ENCODE data around the gene C1D. TPM values are rescaled to one million over a fixed set of nuclear protein-coding genes. Genes with fewer than 3 reads are reported as not detected.

Gene C1D
- polyA plus RNA-seq (2014; cell fraction: cytosol; rRNA removed) = 92.9 and 133 TPM in 2 replicates
- 52.6 and 67.8 TPM in 2 replicates for polyA plus RNA-seq (2014; cell fraction: nucleus; rRNA removed)

GRCh38 chr2:68062680-68063387, at the start of gene C1D:
C1D (minus strand) TSS chr2:68063004; CDS start chr2:68047310, 15,694 bp downstream.
- DNase-seq (ENCODE audit: low spot score) = peak; percentile 90

DNA sequence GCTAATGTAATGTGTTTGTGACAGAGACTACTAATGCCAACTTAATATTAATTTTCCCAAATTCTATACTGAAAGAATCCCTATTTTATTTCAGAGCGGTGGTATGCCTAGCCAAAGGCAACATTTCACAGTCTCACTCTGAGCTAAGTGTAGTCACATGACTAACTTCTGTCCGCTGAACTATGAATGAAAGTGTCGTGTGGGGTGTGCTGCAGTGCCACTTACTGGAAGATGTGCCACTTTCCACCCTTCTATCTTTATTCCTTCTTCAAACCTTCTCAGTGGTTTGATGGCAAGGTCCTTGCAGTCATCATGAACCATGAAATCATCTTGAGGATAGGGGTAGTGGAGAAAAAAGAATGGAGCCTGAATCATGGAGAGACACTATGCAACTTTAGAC, 47.3 kb upstream of the C1D start:
- DNase-seq (ENCODE audit: low spot score) = no peak

DNA sequence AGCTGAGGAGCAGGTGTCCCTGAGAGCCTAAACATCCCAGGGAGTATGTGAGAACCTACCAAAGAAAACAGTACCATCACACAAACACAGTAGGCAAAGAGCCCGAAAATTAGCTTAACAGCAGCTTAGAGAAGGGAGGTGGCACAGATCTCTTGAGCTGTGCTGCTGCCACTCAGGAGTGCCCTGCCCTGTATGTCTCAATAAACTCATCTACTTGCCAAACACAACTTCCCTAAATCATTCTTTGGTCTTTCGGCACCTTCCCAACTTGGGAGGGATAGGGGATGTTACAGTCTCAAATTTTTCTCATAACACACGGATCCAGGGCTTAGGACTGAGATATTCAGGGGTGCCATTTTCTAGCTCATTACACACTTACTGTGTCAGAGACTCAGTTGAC, 45.3 kb upstream of the C1D start:
- no peak for DNase-seq (ENCODE audit: low spot score)

DNA sequence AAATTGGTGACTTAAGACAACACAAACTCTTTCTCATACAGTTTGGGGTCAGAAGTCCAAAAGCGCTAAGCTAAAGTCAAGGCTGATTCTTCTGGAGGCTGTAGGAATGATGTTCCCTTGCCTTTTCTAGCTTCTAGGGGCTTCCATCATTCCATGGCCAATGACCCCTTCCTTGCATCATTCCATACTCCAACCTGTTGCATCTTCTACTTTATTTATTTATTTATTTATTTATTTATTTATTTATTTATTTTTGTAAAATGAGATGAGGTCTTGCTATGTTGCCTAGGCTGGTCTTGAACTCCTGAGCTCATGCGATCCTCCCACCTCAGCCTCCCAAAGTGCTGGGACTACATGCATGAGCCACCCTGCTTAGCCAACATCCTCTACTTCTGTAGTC, 44.7 kb upstream of the C1D start:
- no peak for DNase-seq (ENCODE audit: low spot score)

DNA sequence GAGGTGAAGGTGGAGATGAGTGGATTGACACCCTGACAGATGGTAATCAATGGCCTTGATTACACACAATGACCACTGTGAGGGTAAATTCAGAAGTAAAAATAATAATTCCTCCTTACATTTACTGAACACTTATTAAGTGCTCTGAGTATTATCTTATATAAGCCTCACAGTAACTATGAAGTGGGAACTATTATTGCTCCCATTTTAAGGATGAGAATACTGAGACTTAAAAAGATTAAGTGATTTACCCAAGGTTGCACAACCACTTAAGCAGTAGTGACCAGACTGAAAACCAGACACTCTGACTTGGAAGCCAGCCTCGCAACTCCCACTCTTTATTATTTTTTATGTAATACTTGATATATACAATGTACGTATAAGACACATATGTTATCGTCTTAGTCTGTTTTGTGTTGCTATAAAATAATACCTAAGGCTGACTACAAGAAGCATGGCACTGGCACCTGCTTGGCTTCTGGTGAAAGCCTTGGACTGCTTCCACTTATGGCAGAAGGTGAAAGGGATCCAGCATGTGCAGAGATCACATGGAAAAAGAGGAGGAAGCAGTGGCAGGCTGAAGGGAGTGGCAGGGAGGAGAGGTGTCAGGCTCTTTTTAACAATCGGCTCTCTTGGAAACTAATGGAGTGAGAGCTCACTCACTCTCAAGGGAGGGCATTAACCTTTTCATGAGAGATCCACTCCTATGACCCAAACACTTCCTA, 41.5 kb upstream of the C1D start:
- no peak for DNase-seq (ENCODE audit: low spot score)

DNA sequence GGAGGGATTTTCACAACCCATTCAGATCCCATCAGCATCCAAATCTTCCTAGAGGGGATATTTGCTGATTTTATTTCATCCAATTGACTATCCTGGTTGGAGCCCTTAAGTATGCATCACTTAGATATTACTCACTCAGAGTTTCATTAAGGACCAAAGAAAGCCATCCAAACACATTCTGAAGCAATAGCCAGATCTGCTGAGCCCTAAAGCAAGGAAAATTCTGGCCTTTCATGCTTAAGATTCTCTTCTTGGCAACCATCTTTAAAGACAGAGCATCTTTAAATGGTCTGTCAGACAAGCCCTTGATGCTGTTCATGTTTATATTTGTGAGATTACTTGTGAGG, 40.9 kb upstream of the C1D start:
- no peak for DNase-seq (ENCODE audit: low spot score)

GRCh38 chr2:68103030-68103708, 40.4 kb upstream of the C1D start:
- no peak for DNase-seq (ENCODE audit: low spot score)

DNA sequence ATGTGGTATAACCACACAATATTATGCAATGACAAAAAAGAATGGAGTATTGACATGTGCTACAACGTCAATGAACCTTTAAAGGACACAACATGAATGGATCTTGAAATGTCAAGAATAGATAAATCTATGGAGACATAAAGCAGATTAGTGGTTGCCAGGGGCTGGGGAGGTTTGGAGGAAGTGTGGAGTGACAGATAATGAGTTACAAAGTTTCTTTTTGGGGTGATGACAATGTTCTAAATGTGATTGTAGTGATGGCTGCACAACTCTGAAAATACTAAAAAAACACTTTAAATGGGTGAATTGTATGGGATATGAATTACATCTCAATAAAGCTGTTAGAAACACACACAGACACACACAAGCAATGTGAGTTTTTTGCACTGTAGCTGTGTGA, 37.4 kb upstream of the C1D start:
- DNase-seq (ENCODE audit: low spot score) = no peak

GRCh38 chr2:68099260-68099659, 36.5 kb upstream of the C1D start:
- no peak for DNase-seq (ENCODE audit: low spot score)

DNA sequence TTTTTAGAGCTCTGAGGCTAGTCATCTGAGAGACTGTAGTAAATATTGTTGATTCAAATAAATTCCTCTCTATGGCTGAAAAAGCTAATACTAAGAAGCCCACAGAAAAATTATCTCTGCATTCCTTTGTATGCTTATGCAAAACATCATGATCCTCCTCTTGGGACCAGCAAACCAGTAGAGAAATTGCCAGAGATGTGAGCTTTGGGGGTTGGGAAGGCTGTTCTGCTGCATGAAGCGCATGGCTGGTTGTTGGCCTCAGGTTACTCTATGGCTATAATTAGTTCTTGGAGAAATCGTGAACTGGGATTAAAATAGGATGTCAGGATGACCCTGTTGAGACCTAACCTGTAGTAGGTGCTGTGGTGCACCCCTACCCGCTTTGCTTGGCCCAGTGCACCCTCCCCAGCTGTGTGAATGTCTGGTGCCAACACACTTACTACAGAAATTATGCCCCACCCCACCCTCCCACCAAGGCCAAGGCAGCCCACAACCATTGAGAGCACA, 35.5 kb upstream of the C1D start:
- no peak for DNase-seq (ENCODE audit: low spot score)

- no peak for DNase-seq (ENCODE audit: low spot score)
Measured at GRCh38 chr2:68094111-68094510, 31.3 kb upstream of the C1D start.

DNA sequence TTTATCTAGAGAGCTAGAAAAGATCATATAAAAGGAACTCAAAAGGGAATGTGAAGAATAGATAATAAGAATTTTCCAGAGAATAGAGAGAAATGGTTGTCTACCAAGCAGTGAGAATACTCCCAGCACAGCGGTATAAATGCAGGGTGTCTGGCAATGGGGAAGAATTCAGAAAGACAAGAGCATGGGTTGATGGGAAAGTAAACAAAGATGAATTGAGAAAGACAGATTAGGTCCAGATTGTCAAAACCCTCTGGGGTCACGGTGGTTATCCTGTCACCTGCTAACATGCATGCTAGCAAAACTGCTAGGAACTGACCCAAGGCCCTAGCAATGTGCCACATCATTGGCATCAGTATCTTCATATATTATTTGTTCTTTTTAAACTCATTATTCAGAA, 30.8 kb upstream of the C1D start:
- no peak for DNase-seq (ENCODE audit: low spot score)

DNA sequence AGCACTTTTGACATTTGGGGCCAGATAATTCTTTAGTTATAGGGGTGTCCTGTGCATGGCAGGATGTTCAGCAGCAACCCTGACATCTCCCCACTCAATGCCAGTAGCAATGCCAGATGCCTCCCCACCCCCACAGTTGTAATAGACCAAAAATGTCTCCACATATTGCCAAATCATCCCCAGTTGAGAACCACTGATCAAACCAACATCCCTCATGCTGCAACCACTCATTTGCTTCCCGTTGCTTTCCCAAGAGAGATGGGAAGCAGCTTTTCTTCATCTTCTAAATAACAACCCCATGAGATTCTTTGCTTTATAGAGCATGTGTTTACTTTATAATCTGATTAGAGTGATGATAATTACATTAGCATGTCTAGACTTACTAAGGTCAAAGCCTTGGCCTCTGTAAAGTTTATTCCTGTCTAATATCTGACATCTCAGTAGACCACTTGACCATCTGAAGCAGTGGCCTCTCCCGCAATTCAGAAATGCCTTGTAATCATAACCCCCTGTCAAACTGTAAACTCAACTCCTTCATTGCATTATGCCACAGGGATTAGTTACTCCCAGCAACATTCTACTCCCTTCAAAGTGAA, 28.7 kb upstream of the C1D start:
- DNase-seq (ENCODE audit: low spot score) = peak; percentile 75

- DNase-seq (ENCODE audit: low spot score) = no peak
Measured at GRCh38 chr2:68089961-68090360, 27.2 kb upstream of the C1D start.

- no peak for DNase-seq (ENCODE audit: low spot score)
Measured at GRCh38 chr2:68088940-68089339, 26.1 kb upstream of the C1D start.

DNA sequence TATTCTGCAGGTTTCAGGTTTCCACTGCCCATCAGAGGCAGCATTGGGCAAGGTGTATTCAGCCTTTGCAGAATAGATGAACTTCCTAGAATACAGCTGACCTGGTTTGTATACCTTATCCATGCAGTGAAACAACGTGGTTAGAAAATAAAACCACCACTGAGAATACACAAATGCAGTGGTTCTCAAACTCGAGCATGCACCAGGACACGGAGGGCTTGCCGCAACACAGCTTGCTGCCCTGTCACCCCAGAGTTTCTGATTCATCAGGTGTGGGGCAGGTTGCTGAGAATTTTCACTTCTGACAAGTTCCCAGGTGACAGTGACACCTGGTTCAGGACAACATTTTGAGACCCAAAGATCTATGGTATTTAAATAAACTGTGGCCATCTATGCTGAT, 23.4 kb upstream of the C1D start:
- no peak for DNase-seq (ENCODE audit: low spot score)

DNA sequence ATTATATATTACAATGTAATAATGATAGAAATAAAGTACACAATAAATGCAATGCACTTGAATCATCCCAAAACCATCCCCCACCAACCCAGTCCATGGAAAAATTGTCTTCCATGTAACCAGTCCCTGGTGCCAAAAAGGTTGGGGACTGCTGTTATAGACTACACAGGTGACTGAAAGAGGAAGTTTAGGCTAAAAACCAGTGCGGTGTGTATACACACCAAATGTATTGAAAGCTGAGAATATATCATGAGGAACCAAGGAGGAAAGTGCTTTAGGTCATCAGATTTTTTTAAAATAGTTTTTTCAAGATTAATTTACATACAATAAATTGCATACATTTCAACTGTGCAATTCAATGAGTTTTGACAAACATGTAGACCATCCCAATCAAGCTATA, 20.5 kb upstream of the C1D start:
- DNase-seq (ENCODE audit: low spot score) = no peak

- DNase-seq (ENCODE audit: low spot score) = no peak
Measured at GRCh38 chr2:68074050-68074449, 11.2 kb upstream of the C1D start.

DNA sequence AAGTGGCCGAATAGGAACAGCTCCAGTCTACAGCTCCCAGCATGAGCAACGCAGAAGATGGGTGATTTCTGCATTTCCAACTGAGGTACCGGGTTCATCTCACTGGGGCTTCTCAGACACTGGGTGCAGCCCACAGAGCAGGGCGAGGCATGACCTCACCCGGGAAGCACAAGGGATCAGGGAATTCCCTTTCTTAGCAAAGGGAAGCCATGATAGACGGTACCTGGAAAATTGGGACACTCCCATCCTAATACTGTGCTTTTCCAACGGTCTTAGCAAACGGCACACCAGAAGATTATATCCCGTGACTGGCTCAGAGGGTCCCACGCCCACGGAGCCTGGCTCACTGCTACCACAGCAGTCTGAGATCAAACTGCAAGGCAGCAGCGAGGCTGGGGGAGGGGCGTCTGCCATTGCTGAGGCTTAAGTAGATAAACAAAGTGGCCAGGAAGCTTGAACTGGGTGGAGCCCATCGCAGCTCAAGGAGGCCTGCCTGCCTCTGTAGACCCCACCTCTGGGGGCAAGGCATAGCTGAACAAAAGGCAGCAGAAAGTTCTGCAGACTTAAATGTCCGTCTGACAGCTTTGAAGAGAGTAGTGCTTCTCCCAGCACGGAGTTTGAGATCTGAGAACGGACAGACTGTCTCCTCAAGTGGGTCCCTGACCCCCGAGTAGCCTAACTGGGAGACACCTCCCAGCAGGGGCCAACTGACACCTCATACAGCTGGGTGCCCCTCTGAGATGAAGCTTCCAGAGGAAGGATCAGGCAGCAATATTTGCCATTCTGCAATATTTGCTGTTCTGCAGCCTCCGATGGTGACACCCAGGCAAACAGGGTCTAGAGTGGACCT, 1.2 kb upstream of the C1D start:
- peak; percentile 50 for DNase-seq (ENCODE audit: low spot score)

- DNase-seq (ENCODE audit: low spot score) = no peak
Measured at GRCh38 chr2:68060652-68061051, 2.2 kb downstream of the C1D start.

All from SK-N-DZ (cell line).